WTC11 (cell line): ENCODE results near the gene C12orf75. TPM values are rescaled to one million over a fixed set of nuclear protein-coding genes. Genes with fewer than 3 reads are reported as not detected.

ENCODE experiments used
- ATAC-seq: fragments of 200-7000 bp; cut with Tn5 transposase; 2 replicates; pipeline ENCODE4 v1.10.0; 2021; ENCODE audit warnings: mild to moderate bottlenecking, moderate library complexity
- CTCF ChIA-PET: fragments of 300-600 bp; sonication (Branson Sonifier 250); formaldehyde crosslinking; loops from one replicate; lab custom pipeline; 2021; ENCODE audit warnings: antibody characterized with exemption; lab: Charles Lee
- POLR2A ChIA-PET: fragments of 350-600 bp; sonication (Branson Sonifier 250); formaldehyde crosslinking; loops from one replicate; lab custom pipeline; 2021; ENCODE audit warnings: antibody characterized with exemption; lab: Charles Lee
- DNase-seq: peaks from one replicate; pipeline ENCODE4 v3.0.0; 2021; ENCODE audit warnings: low spot score
- H3K27ac Mint-ChIP-seq: 2 replicates; pipeline ENCODE4 v1.8.0; 2021; ENCODE audit warnings: mixed read lengths
- H3K27me3 Mint-ChIP-seq: 2 replicates; pipeline ENCODE4 v1.8.0; 2021; ENCODE audit warnings: low read depth, mild to moderate bottlenecking, moderate library complexity, mixed read lengths
- H3K36me3 Mint-ChIP-seq: 2 replicates; pipeline ENCODE4 v1.8.0; 2021; ENCODE audit warnings: mixed read lengths
- H3K4me1 Mint-ChIP-seq: 2 replicates; pipeline ENCODE4 v1.8.0; 2022; ENCODE audit warnings: mixed read lengths
- H3K4me3 Mint-ChIP-seq: 2 replicates; pipeline ENCODE4 v1.8.0; 2021; ENCODE audit warnings: mild to moderate bottlenecking, moderate library complexity, mixed read lengths
- H3K9me3 Mint-ChIP-seq: 2 replicates; pipeline ENCODE4 v1.8.0; 2021; ENCODE audit warnings: mixed read lengths
- GABPB1 ChIP-seq: sonication (generic); formaldehyde crosslinking; IDR thresholded peaks from 2 replicates; pipeline ENCODE4 v1.8.1; 2023; ENCODE audit warnings: mild to moderate bottlenecking, missing genetic modification reagents
- KAT7 ChIP-seq: sonication (generic); formaldehyde crosslinking; IDR thresholded peaks from 2 replicates; pipeline ENCODE4 v1.8.1; 2023; ENCODE audit warnings: missing genetic modification reagents, mild to moderate bottlenecking, borderline replicate concordance
- NFATC4 ChIP-seq: fragments of 250-450 bp; sonication (Bioruptor Pico); IDR thresholded peaks from 2 replicates; pipeline ENCODE4 v1.9.0; 2021; ENCODE audit warnings: mild to moderate bottlenecking
- NR3C1 ChIP-seq: sonication (generic); formaldehyde crosslinking; conservative IDR thresholded peaks from 2 replicates; pipeline ENCODE4 v1.8.1; 2023; ENCODE audit warnings: low read depth, mild to moderate bottlenecking, missing genetic modification reagents
- TP53 ChIP-seq: sonication (generic); formaldehyde crosslinking; IDR thresholded peaks from 2 replicates; pipeline ENCODE4 v1.8.1; 2023; ENCODE audit warnings: mild to moderate bottlenecking, missing genetic modification reagents
- ZBTB21 ChIP-seq: sonication (generic); formaldehyde crosslinking; IDR thresholded peaks from 2 replicates; pipeline ENCODE4 v1.8.1; 2023; ENCODE audit warnings: mild to moderate bottlenecking, missing genetic modification reagents, borderline replicate concordance
- ZNF138 ChIP-seq: sonication (generic); formaldehyde crosslinking; conservative IDR thresholded peaks from 2 replicates; pipeline ENCODE4 v1.8.1; 2022; ENCODE audit warnings: mild to moderate bottlenecking, moderate library complexity, missing genetic modification reagents
- ZNF416 ChIP-seq: fragments of 250-450 bp; sonication (Bioruptor Pico); IDR thresholded peaks from 2 replicates; pipeline ENCODE4 v1.9.0; 2021; ENCODE audit warnings: mild to moderate bottlenecking, inconsistent platforms
- total RNA-seq: library from RNA; stranded (reverse); gene quantifications from 3 replicates; pipeline ENCODE4 v1.2.3, GENCODE V29; 2021
- TF ChIP-seq, protein P1 (sequence below): sonication (generic); formaldehyde crosslinking; IDR thresholded peaks from 2 replicates; pipeline ENCODE4 v1.8.0; 2023; ENCODE audit warnings: missing genetic modification reagents, mild to moderate bottlenecking, borderline replicate concordance
- TF ChIP-seq, protein P2 (sequence below): fragments of 250-450 bp; sonication (Bioruptor Pico); IDR thresholded peaks from 2 replicates; pipeline ENCODE4 v1.9.0; 2021; ENCODE audit warnings: mild to moderate bottlenecking, borderline replicate concordance
- TF ChIP-seq, protein P3 (sequence below): fragments of 250-450 bp; sonication (Bioruptor Pico); IDR thresholded peaks from 2 replicates; pipeline ENCODE4 v1.8.0; 2021; ENCODE audit warnings: mild to moderate bottlenecking

The C12orf75 gene
- total RNA-seq, 1 experiment from 2014 or later = 25.5 TPM

DNA sequence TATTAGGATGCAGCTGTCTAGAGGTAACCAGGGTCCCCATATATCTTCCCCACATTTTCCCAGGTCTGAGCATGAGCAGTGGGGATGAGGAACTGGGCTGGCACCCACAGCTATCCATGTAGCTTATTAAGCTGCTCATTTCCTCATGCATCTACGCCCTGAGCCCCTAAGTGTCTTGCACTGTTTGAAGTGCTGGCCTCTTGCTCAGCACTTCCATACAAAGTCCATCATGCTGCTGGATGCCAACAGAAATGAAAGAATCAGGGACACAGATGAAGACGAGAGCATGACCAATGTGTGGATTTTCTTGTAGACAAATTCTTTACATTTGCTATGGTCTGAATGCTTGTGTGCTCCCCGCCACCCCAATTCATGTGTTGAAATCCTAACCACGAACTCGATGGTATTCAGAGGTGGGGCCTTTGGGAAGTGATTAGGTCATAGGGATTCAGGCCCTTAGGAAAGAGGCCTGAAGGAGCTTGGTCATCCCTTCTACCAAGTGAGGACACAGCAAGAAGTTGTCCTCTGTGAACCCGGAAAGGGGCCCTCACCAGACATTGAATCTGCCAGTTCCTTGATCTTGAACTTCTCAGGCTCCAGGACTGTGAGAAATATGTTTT lies 54.5 kb downstream of the C12orf75 start (continued):
- TF ChIP-seq, protein P1, sequence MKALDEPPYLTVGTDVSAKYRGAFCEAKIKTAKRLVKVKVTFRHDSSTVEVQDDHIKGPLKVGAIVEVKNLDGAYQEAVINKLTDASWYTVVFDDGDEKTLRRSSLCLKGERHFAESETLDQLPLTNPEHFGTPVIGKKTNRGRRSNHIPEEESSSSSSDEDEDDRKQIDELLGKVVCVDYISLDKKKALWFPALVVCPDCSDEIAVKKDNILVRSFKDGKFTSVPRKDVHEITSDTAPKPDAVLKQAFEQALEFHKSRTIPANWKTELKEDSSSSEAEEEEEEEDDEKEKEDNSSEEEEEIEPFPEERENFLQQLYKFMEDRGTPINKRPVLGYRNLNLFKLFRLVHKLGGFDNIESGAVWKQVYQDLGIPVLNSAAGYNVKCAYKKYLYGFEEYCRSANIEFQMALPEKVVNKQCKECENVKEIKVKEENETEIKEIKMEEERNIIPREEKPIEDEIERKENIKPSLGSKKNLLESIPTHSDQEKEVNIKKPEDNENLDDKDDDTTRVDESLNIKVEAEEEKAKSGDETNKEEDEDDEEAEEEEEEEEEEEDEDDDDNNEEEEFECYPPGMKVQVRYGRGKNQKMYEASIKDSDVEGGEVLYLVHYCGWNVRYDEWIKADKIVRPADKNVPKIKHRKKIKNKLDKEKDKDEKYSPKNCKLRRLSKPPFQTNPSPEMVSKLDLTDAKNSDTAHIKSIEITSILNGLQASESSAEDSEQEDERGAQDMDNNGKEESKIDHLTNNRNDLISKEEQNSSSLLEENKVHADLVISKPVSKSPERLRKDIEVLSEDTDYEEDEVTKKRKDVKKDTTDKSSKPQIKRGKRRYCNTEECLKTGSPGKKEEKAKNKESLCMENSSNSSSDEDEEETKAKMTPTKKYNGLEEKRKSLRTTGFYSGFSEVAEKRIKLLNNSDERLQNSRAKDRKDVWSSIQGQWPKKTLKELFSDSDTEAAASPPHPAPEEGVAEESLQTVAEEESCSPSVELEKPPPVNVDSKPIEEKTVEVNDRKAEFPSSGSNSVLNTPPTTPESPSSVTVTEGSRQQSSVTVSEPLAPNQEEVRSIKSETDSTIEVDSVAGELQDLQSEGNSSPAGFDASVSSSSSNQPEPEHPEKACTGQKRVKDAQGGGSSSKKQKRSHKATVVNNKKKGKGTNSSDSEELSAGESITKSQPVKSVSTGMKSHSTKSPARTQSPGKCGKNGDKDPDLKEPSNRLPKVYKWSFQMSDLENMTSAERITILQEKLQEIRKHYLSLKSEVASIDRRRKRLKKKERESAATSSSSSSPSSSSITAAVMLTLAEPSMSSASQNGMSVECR = no peak
- TF ChIP-seq, protein P2, sequence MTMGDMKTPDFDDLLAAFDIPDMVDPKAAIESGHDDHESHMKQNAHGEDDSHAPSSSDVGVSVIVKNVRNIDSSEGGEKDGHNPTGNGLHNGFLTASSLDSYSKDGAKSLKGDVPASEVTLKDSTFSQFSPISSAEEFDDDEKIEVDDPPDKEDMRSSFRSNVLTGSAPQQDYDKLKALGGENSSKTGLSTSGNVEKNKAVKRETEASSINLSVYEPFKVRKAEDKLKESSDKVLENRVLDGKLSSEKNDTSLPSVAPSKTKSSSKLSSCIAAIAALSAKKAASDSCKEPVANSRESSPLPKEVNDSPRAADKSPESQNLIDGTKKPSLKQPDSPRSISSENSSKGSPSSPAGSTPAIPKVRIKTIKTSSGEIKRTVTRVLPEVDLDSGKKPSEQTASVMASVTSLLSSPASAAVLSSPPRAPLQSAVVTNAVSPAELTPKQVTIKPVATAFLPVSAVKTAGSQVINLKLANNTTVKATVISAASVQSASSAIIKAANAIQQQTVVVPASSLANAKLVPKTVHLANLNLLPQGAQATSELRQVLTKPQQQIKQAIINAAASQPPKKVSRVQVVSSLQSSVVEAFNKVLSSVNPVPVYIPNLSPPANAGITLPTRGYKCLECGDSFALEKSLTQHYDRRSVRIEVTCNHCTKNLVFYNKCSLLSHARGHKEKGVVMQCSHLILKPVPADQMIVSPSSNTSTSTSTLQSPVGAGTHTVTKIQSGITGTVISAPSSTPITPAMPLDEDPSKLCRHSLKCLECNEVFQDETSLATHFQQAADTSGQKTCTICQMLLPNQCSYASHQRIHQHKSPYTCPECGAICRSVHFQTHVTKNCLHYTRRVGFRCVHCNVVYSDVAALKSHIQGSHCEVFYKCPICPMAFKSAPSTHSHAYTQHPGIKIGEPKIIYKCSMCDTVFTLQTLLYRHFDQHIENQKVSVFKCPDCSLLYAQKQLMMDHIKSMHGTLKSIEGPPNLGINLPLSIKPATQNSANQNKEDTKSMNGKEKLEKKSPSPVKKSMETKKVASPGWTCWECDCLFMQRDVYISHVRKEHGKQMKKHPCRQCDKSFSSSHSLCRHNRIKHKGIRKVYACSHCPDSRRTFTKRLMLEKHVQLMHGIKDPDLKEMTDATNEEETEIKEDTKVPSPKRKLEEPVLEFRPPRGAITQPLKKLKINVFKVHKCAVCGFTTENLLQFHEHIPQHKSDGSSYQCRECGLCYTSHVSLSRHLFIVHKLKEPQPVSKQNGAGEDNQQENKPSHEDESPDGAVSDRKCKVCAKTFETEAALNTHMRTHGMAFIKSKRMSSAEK (CRISPR knock-in tag) = no peak
- TF ChIP-seq, all 79 proteins: peak for 0

DNA sequence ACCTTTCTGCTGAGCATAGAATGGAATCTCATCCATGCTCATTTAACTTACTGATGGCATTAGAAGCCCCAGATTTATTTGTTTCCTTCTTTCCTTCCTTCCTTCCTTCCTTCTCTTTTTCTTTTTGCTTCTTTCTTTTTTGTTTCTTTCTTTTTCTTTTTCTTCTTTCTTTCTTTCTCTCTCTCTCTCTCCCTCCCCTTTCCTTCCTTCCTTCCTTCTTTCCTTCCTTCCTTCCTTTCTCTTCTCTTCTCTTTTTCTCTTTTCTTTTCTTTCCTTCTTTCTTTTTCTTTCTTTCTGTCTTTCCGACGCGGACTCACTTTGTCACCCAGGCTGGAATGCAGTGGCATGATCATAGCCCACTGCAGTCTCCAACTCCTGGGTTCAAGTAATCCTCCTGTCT lies 55.9 kb downstream of the C12orf75 start:
- no peaks in the 10 kb centered on the region for H3K9me3 Mint-ChIP-seq

DNA sequence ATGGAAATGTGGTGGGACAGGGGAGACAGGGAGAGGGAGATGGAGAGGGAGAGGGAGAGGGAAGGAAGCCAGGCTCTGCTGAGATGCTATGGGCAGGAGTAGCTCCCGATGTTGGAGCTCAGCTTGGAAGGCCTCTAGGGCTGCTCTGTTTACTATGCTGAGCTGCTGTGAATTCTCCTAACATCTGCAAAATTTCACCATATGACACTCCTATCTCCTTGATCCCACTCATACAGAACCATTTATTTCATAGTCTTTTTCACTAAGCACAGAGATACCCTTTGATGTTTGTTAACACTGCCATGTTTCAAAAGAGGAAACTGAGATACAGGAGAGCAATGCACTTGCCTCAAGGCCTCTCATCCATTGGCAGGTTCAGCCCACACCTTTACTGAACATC lies 60.7 kb downstream of the C12orf75 start:
- DNase-seq = no peak
- CTCF ChIA-PET = no interaction called here
- POLR2A ChIA-PET = no interaction called here

More for the DNA sequence above, 55.9 kb downstream of the C12orf75 start:
- TF ChIP-seq ZNF138 (CRISPR knock-in tag) (no peak), ZBTB21 (CRISPR knock-in tag) (no peak), NR3C1 (CRISPR knock-in tag) (no peak), GABPB1 (CRISPR knock-in tag) (no peak), TP53 (CRISPR knock-in tag) (no peak), ZNF416 (no peak), KAT7 (CRISPR knock-in tag) (no peak)
- TF ChIP-seq, protein P3, sequence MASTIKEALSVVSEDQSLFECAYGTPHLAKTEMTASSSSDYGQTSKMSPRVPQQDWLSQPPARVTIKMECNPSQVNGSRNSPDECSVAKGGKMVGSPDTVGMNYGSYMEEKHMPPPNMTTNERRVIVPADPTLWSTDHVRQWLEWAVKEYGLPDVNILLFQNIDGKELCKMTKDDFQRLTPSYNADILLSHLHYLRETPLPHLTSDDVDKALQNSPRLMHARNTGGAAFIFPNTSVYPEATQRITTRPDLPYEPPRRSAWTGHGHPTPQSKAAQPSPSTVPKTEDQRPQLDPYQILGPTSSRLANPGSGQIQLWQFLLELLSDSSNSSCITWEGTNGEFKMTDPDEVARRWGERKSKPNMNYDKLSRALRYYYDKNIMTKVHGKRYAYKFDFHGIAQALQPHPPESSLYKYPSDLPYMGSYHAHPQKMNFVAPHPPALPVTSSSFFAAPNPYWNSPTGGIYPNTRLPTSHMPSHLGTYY (CRISPR knock-in tag) = no peak
- DNase-seq = no peak
- ChIA-PET POLR2A (no interaction called here), CTCF (no interaction called here)
- Mint-ChIP-seq H3K27ac (no peak overlapping the region), H3K27me3 (no peaks in the 10 kb centered on the region), H3K4me3 (no peak overlapping the region), H3K4me1 (no peaks in the 10 kb centered on the region), H3K36me3 (no peaks in the 10 kb centered on the region)
- ATAC-seq = no peak

More for the DNA sequence above, 60.7 kb downstream of the C12orf75 start:
- no peak for ATAC-seq
- Mint-ChIP-seq H3K9me3 (no peaks in the 10 kb centered on the region), H3K27me3 (no peaks in the 10 kb centered on the region), H3K4me1 (no peaks in the 10 kb centered on the region), H3K4me3 (no peak overlapping the region), H3K36me3 (no peaks in the 10 kb centered on the region), H3K27ac (no peak overlapping the region)
- TF ChIP-seq NFATC4 (CRISPR knock-in tag) = no peak
